GM19238 (cell line): ENCODE measurements around the gene TMC5.
"Not testable (repeated sequence)": the region's sequence is repeated elsewhere in the genome, so short reads cannot be mapped to it uniquely, and the experiment has no call there.

Experiments used
- DNase-seq: peaks from one replicate; pipeline ENCODE4 v3.0.0; 2011; ENCODE audit warnings: low spot score; ENCODE audit not compliant: insufficient read length

TMC5 gene, protein sequence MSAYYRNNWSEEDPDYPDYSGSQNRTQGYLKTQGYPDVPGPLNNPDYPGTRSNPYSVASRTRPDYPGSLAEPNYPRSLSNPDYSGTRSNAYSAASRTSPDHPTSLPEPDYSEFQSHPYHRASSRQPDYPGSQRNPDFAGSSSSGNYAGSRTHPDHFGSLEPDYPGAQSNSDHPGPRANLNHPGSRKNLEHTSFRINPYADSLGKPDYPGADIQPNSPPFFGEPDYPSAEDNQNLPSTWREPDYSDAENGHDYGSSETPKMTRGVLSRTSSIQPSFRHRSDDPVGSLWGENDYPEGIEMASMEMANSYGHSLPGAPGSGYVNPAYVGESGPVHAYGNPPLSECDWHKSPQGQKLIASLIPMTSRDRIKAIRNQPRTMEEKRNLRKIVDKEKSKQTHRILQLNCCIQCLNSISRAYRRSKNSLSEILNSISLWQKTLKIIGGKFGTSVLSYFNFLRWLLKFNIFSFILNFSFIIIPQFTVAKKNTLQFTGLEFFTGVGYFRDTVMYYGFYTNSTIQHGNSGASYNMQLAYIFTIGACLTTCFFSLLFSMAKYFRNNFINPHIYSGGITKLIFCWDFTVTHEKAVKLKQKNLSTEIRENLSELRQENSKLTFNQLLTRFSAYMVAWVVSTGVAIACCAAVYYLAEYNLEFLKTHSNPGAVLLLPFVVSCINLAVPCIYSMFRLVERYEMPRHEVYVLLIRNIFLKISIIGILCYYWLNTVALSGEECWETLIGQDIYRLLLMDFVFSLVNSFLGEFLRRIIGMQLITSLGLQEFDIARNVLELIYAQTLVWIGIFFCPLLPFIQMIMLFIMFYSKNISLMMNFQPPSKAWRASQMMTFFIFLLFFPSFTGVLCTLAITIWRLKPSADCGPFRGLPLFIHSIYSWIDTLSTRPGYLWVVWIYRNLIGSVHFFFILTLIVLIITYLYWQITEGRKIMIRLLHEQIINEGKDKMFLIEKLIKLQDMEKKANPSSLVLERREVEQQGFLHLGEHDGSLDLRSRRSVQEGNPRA

DNA sequence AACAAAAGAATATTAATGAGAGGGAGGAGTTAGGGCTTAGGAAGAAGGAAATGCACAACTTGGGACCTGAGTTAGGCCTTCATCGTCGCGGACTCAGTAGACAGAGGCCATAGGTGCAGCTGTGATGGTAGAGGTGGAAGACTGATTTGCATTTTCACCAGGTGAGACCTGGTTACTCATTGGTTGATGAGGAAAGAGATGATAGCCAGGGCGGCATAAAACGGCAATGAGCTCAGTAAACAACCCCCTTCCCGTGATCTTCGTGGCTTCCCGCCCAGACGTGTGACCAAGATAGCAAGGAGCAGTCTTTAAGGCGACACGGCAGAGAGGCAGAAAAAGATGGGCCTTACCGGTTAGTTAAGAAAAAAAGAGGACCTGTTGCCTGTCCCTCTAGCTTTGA is at the start of gene TMC5:
TMC5 (plus strand) TSS at position 244 of the 400 bp plus-strand sequence. CDS start 22,156 bp downstream, outside the sequence.
- DNase-seq: no peak

DNA sequence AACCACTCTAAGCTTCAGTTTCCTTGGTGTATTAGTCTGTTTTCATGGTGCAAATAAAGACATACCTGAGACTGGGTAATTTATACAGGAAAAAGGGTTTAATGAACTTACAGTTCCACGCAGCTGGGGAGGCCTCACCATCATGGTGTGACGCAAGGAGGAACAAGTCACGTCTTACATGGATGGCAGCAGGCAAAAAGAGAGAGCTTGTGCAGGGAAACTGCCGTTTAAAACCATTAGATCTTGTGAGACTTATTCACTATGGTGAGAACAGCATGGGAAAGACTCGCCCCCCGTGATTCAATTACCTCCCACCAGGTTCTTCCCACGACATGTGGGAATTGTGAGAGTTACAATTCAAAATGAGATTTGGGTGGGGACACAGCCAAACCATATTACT is 45.1 kb upstream of the TMC5 start:
- not testable (repeated sequence) for DNase-seq

DNA sequence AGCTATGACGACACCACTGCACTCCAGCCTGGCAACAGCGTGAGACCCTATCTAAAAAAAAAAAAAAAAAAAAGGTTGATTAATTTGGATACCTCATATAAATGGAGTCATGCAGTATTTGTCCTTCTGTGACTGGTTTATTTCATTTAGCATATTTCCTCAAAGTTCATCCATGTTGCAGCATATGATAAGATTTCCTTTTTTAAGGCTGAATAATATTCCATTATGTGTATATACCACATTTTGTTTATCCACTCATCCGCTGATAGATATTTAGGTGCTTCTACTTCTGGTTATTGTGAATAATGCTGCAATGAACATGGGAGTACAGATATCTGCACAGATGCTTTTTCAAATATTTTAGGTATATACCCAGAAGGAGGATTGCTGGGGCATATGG is 43.3 kb upstream of the TMC5 start:
- no peak for DNase-seq

DNA sequence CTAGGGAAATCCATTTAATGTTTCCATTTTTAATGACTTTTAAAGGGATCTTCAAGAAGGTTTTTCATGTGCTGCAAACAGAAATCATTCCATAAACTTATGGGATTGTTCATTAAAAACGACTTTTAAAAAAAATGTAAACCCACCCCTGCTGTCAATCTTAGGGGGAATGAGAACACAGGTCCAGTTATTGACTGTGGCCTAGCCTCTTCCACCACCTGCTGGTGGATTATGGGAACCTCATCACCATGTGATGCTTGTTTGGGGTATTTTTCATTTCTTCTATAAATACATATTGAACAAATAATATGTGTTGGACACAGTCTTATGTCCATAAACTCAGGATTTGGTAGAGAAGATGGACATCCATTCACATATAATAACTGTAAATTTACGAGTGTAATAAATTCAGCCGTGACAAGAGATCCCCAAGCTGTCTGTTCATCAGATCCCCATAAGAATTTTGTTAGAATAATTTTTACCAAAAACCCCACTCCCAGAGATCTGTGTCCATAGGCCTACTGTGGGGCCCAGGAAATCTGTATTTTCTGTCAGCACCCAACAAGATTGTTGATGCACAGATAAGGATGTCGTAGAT is 42.0 kb upstream of the TMC5 start:
- DNase-seq: peak; percentile 42

DNA sequence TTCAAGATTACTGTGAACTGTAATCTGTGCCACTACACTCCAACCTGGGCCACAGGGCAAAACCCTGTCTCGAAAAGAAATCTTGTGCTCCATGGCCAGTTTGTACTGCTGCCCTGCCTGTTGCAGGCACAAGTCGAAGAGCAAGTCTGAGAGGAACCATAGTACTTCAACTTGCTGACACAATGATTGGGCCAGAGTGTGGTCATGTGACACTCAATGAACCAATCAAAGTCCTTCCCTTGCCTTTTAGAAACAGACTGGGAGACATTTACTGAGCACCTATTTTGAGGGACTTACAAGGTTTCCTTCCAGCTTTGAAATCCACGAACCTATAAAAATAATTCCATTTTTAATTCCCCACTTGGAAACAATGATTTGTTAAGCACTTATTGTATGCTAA is 39.8 kb upstream of the TMC5 start:
- no peak for DNase-seq

DNA sequence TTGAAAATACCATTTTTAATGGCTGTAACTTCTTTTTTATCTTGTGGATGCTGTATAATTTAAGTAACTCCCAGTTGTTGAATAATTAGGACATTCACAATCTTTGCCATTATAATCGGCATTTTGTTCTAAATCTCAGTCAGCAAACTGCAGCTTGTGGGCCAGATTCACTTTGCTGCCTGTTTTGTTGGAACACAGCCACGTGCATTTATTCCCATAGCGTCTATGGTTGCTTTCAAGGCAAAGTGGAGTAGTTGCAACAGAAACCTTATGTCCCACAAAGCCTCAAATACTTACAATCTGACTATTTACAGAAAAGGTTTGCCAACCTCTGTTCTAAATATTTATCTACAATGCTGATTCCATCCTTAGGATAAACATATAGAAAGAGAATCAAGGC is 39.2 kb upstream of the TMC5 start:
- DNase-seq: no peak

DNA sequence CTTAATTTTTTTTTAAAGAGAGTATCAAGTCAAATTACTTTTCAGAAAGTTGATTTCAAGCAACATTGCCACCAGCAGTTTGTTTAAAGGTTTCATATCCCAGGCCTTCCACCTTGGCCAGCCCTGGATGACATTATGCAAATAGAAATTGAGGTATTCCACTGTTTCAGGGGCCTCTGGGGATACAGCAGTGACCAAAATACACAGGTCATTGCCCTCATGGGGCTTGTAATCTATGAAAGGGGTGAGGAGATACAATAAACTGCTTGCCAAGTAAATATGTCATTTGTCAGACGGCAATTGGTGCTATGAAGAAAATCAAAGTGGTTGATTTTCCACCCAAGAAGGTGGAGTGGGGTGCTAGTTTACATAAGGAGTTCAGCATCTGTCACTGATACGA is 37.8 kb upstream of the TMC5 start:
- DNase-seq: no peak

DNA sequence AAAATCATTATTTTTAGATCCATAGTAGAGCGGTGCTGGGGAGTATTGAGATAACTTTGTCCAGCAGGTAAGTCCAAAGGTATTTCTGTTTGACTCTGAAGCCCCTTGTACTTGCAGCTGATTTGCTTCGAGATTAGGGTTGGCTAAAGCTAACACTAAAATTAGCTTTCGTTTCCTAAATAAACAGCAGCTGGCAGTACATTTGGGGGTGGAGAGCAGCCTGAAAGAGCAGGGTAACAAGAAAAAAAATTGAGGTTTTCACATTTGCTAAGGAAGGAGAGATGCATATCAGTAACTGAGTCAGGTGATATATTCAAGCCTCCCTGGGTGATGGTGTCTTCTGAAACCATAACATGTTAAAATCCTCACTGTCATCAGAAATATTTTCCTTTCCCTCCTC is 37.4 kb upstream of the TMC5 start:
- DNase-seq: no peak

DNA sequence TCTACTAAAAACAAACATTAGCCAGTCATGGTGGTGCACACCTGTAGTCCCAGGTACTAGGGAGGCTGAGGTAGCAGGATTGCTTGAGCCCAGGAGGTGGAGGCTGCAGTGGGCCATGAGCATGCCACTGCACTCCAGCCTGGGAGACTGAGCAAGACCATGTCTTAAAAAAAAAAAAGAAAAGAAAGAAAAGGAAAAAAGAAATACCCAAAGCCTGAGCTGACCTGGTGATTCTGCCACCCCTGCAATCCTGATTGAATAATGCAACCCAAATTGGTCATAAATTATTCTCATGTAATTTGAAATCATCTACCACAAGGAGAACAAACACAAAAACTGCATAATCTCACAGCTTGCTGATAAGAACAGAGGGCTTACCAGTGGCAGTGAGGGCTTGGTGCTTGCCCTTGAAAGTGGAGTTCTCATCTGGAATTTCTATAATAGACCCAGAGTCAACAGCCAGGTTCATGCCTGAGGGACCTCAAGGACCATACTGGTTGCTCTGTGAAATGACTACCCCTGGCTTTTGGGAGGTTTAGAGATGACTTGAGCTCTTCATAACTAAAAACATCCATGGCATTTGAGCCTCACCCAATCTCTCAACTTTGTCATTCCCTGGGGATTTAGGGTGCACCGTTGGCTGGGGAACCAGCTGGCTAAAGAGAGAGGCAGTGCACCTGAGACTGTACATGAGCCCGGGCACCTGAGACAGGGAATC is 35.4 kb upstream of the TMC5 start:
- no peak for DNase-seq

DNA sequence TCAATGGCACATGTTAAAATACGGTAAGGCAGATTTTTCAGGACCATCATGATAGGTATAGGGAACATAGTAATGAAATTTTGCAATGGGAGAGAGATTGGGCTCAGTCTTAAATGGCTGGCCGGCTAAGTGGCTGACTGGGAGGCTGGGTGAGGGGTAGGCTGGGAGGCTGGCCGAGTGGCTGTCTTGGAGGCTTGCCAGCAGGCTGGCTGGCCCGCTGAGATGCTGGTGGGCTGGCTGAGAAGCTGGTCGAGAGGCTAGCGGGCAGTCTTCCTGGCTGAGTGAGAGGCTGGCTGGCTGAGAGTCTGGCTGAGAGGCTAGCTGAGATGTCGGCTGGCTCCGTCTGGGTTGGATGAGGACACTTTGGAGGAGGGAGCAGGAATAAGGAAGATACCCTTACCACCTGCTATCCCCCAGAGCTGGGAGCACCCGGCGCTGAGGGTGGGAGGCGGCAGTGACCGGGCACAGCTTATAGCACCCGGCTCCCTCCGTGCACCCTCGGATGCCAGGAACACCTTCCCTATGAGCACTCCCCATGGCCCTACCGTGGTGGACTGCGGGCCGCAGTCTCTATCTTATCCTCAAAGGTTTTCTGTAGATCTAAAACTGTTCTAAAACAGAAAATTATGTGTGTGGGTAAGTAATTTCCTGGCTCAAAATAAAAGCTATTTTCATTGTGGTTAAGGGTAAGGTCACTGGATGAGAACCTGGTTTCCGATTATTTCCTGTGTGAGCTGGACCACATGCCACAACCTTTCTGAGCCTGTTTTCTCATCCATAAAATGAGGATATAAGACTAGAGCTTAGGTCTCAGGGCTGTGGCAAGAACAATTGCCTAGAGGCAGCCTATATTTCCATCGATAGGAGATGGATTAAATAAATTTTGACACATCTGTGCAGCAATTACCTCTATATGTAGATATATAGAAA is 34.5 kb upstream of the TMC5 start:
- DNase-seq: no peak

DNA sequence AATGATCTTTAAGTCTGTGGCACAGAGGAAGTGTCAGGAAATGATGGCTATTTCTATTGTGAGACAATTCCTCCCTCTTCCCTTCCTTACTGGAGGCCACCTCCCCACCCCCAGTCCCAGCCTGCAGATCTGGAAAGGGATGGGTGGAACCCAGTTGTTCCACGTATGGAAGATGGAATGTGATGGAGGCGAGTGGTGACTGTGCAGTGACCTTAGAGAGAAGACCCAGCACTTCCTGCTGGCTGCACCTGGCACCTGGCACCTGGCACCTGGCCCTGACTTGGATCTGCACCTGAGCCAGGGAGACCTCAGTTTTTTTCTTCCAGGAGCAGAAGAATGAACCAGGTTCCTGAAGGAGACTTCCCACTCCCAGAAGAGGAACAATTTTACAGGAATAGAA is 33.0 kb upstream of the TMC5 start:
- DNase-seq: no peak

DNA sequence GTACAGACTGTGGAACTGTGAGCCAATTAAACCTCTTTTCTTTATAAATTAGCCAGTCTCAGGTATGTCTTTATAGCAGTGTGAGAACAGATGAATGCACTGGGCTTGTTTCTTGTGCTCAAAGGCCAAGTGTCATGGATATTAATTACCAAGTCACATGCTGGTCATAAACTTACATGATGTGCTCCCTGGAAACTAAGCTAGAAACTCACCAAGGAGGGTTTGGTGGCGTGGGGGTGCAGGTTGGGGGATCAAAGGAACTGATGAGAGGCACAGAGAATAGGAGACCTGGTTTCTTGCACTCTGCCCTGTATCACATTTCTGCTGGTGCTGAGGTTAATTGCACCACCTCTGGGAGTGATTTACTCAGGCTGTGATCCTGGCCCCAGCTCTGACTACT is 31.2 kb upstream of the TMC5 start:
- no peak for DNase-seq

DNA sequence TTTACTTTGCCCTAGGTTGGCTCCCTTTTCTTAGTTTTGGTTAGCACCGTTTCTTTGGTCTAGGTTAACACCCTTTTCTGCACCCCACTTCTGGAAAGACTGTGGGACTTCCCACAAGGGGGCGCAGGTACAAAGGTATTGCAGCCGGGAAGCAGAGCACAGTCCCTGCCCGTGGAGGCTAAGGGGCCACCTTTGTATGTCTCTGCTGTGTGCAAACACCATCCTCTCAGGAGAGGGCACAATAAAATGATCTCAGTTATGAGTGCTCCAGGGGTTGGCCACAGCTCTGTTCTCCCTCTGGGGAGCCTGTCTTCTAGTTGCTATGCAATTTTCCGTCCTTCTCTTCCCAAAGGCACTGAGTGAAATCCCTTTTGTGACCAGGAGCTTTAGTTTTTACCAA is 28.4 kb upstream of the TMC5 start:
- DNase-seq: peak; percentile 10

DNA sequence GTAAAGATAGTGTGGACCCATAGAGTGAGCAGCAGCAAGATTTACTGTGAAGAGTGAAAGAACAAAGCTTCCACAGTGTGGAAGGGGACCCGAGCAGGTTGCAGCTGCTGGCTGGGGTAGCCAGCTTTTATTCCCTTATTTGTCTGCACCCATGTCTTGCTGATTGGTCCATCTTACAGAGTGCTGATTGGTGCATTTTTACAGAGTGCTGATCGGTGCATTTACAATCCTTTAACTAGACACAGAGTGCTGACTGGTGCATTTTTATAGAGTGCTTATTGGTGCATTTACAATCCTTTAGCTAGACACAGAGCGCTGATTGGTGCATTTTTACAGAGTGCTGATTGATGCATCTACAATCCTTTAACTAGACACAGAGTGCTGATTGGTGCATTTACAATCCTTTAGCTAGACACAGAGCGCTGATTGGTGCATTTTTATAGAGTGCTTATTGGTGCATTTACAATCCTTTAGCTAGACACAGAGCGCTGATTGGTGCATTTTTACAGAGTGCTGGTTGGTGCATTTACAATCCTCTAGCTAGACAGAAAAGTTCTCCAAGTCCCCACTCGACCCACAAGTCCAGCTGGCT is 26.4 kb upstream of the TMC5 start:
- not testable (repeated sequence) for DNase-seq

DNA sequence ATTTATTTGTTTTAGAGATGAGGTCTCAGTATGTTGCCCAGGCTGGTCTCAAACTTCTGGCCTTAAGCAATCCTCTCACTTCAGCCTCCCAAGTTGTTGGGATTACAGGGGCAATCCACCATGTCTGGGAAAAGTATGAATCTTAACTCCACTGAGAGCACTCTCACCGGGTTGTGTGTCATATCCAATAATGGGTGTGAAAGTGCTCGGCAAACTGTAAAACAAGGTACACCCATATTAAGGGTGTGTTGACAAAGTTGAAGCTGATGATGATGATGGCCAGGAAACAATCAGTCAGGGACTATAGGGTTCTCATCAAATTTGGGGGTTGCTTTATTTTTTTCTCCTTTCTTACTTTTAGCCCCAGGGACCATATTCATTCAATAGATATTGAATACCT is 25.3 kb upstream of the TMC5 start:
- no peak for DNase-seq

DNA sequence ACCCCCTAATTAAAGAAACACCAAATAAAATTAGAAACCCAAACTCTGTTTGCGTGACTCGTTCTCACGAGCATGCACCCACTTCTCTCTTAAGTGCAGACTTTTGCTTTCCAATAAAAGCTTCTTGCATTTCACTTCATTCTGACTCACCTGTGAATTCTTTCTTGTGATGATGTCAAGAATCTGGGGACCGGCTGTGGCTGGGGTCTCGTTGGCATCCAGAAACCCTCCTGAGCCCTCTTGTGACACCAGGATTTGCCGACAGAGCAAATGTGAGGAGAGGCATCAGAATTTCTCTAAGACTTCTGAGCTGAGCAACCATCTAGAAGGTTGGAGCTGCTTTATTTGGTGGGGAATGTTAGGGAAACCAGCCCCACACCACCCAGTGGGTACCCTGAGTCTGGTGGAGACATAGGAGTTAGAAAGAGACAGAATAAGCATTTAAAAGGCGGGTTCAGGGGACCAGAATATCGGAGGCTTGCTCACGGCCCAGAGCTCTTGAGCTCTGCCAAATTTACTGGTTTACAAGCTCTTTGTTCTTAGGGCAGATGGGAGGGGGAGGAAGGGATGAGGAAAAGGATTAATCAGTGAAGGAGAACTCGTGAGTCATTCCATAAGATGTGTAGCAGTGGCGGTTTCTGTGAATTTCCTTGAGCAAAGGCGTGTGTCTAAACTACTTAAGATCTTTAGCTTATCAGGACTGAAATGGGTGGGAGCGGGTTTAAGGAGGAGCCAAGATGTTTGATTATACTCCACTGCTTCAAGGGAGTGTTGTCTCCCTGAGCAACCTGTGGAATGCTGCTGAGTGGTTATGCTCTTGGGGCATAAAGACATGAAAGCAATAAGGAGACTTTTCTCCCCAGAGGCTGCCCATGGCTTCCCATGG is 24.2 kb upstream of the TMC5 start:
- no peak for DNase-seq

DNA sequence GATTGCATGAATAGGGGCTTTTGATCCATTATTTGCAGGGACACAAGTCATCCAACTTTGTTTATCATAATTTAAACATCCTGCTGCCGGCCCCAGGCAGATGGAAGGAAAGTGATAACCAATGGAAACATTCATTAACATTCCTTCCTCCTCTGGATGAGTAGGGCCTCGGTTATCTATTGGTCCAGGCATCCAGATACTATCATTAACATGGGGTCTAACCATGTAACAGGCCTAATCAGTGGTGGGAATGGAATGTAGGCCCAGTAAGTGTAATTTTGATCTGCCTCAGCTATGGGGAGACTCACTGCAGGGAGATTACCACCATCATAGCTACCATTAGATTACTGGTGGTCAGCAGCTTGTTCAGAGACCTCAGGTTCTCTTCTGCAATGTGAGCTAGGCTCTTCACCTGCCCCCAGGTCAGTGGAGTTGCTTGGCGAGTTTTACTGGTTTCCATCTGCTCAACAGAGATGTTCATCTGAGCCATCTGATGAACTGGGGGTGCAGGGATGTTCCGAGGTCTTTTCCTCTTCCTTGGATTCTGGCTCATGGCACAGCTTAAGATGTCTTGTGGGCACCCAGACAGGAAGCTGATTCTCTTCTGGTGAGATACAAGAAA is 21.9 kb upstream of the TMC5 start:
- DNase-seq: not testable (repeated sequence)

DNA sequence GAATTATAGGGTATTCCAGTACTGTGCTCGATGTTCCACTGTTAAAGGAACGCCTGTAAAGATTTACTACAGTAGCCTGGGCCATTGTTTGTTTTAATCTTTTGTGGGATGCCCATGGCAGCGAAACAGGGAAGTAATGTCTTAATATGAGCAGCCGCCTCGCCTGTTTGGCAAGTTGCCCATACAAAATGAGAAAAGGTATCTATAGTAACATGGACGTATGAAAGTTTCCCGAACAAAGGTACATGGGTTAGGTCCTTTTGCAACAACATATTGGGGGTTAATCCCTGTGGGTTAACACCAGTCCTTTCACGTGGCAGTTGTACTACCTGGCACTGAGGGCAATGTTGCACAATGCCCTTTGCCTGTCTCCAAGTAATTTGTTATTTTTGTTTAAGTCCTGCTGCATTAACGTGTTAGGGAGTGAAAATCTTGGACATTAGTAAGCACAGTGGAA is 21.1 kb upstream of the TMC5 start:
- DNase-seq: no peak
